SK-N-SH treated with all-trans-retinoic acid at 6 μM for 48 hours (cell line): ENCODE results near the gene USP48.

Source experiments
- ATAC-seq: fragments of 200-7000 bp; cut with Tn5 transposase; 3 replicates; pipeline ENCODE4 v1.9.1; 2020; ENCODE audit warnings: mild to moderate bottlenecking, moderate library complexity
- CREB5 ChIP-seq: fragments of 250-450 bp; sonication (Bioruptor Pico); IDR thresholded peaks from 2 replicates; pipeline ENCODE4 v1.5.1; 2020; ENCODE audit warnings: low read depth, mild to moderate bottlenecking, moderate library complexity
- CSDC2 ChIP-seq: fragments of 250-450 bp; sonication (Bioruptor Pico); IDR thresholded peaks from 2 replicates; pipeline ENCODE4 v1.5.0; 2020; ENCODE audit warnings: mild to moderate bottlenecking, moderate library complexity
- CSRNP3 ChIP-seq: fragments of 250-450 bp; sonication (Bioruptor Pico); IDR thresholded peaks from 2 replicates; pipeline ENCODE4 v1.5.1; 2021; ENCODE audit warnings: mild to moderate bottlenecking, moderate library complexity
- ESRRG ChIP-seq: fragments of 250-450 bp; sonication (Bioruptor Pico); IDR thresholded peaks from 2 replicates; pipeline ENCODE4 v1.6.1; 2021; ENCODE audit warnings: mild to moderate bottlenecking
- GLIS3 ChIP-seq: fragments of 250-450 bp; sonication (Bioruptor Pico); IDR thresholded peaks from 2 replicates; pipeline ENCODE4 v1.5.0; 2020; ENCODE audit warnings: mild to moderate bottlenecking, moderate library complexity
- ISL1 ChIP-seq: fragments of 250-450 bp; sonication (Bioruptor Pico); IDR thresholded peaks from 2 replicates; pipeline ENCODE4 v2.1.2; 2022; ENCODE audit warnings: mild to moderate bottlenecking, moderate library complexity
- OSR1 ChIP-seq: fragments of 250-450 bp; sonication (Bioruptor Pico); IDR thresholded peaks from 2 replicates; pipeline ENCODE4 v1.8.0; 2022; ENCODE audit warnings: moderate library complexity, mild to moderate bottlenecking, inconsistent platforms
- PPARA ChIP-seq: fragments of 250-450 bp; sonication (Bioruptor Pico); IDR thresholded peaks from 2 replicates; pipeline ENCODE4 v1.5.0; 2020; ENCODE audit warnings: mild to moderate bottlenecking, borderline replicate concordance
- RARB ChIP-seq: fragments of 250-450 bp; sonication (Bioruptor Pico); IDR thresholded peaks from 2 replicates; pipeline ENCODE4 v1.8.0; 2021; ENCODE audit warnings: mild to moderate bottlenecking, moderate library complexity
- TOX ChIP-seq: fragments of 250-450 bp; sonication (Bioruptor Pico); IDR thresholded peaks from 2 replicates; pipeline ENCODE4 v1.8.0; 2021; ENCODE audit warnings: mild to moderate bottlenecking, moderate library complexity, borderline replicate concordance
- ZFP3 ChIP-seq: fragments of 250-450 bp; sonication (Bioruptor Pico); IDR thresholded peaks from 2 replicates; pipeline ENCODE4 v1.5.0; 2020; ENCODE audit warnings: mild to moderate bottlenecking, moderate library complexity
- ZFP30 ChIP-seq: fragments of 450-650 bp; formaldehyde crosslinking; IDR thresholded peaks from 2 replicates; pipeline ENCODE4 v1.5.0; 2022; ENCODE audit warnings: mild to moderate bottlenecking, moderate library complexity
- ZNF565 ChIP-seq: fragments of 450-650 bp; formaldehyde crosslinking; conservative IDR thresholded peaks from 2 replicates; pipeline ENCODE4 v1.5.0; 2020; ENCODE audit warnings: low read depth, mild to moderate bottlenecking, moderate library complexity
- ZNF70 ChIP-seq: fragments of 450-650 bp; formaldehyde crosslinking; IDR thresholded peaks from 2 replicates; pipeline ENCODE4 v1.5.0; 2020; ENCODE audit warnings: mild to moderate bottlenecking, moderate library complexity
- ZNF8 ChIP-seq: fragments of 450-650 bp; formaldehyde crosslinking; IDR thresholded peaks from 2 replicates; pipeline ENCODE4 v1.5.0; 2020; ENCODE audit warnings: mild to moderate bottlenecking, moderate library complexity
- TF ChIP-seq, protein P1 (sequence below): fragments of 250-450 bp; sonication (Bioruptor Pico); IDR thresholded peaks from 2 replicates; pipeline ENCODE4 v1.8.0; 2020; ENCODE audit warnings: mild to moderate bottlenecking, moderate library complexity, borderline replicate concordance
- TF ChIP-seq, protein P2 (sequence below): fragments of 250-450 bp; sonication (Bioruptor Pico); IDR thresholded peaks from 2 replicates; pipeline ENCODE4 v1.5.0; 2020; ENCODE audit warnings: mild to moderate bottlenecking, moderate library complexity
- TF ChIP-seq, protein P3 (sequence below): fragments of 250-450 bp; sonication (Bioruptor Pico); IDR thresholded peaks from 2 replicates; pipeline ENCODE4 v1.8.0; 2021; ENCODE audit warnings: low read depth, mild to moderate bottlenecking, moderate library complexity, borderline replicate concordance

Gene USP48

DNA sequence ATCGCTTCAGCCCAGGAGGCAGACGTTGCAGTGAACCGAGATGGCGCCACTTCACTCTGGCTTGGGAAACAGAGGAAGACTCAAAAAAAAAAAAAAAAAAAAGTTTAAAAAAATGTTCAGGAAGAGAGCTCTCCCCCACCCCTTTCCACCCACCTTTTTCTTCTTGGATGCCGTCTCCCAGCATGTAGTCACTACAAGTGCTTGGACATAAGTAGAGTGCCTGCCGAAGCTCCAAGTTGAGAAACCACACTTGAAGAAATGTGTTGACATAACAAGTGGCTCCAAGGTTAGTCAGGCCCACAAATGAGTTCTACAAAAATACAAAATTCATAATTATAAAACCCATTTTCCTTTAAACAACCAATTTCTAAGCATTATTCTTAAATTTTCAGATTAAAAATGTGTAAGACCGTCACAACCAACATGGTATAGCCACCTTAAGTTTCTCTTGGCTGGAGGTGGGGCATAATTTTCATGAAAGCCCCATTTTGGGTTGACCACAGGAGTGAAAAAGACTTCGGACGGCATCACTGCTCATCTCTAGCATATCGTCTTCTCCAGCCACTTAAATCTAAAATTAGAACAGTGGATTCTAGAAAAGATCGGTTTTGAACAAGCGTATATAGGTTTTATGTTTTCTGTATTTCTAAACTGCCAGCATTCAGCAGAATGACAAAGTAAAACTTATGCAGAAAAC lies 26.4 kb downstream of the USP48 start:
- ATAC-seq = no peak
- TF ChIP-seq CSDC2 (CRISPR knock-in tag) (no peak), ZFP3 (CRISPR knock-in tag) (no peak), CSRNP3 (CRISPR knock-in tag) (no peak), TOX (no peak), ZFP30 (CRISPR knock-in tag) (no peak), CREB5 (CRISPR knock-in tag) (no peak), ZNF70 (CRISPR knock-in tag) (no peak), ESRRG (no peak), PPARA (CRISPR knock-in tag) (no peak), ISL1 (CRISPR knock-in tag) (no peak)
- TF ChIP-seq, protein P1, sequence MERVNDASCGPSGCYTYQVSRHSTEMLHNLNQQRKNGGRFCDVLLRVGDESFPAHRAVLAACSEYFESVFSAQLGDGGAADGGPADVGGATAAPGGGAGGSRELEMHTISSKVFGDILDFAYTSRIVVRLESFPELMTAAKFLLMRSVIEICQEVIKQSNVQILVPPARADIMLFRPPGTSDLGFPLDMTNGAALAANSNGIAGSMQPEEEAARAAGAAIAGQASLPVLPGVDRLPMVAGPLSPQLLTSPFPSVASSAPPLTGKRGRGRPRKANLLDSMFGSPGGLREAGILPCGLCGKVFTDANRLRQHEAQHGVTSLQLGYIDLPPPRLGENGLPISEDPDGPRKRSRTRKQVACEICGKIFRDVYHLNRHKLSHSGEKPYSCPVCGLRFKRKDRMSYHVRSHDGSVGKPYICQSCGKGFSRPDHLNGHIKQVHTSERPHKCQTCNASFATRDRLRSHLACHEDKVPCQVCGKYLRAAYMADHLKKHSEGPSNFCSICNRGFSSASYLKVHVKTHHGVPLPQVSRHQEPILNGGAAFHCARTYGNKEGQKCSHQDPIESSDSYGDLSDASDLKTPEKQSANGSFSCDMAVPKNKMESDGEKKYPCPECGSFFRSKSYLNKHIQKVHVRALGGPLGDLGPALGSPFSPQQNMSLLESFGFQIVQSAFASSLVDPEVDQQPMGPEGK (CRISPR knock-in tag) = no peak

DNA sequence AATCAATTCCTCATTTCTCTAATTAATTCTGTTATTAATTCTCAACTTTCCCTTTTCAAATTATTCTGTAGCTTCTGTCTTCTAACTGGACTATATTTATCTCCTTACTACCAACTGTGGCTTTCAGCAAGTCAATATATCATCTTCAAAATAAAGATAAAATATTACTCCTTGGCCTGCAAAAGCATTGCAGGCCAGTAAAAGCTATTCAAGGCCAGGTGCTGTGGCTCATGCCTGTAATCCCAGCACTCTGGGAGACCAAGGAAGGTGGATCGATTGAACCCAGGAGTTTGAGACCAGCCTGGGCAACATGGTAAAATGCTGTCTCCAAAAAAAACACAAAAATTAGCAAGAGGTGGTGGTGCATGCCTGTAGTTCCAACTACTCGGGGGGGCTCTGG lies 27.9 kb downstream of the USP48 start:
- no peak for TF ChIP-seq CREB5 (CRISPR knock-in tag)
- no peak for ATAC-seq

DNA sequence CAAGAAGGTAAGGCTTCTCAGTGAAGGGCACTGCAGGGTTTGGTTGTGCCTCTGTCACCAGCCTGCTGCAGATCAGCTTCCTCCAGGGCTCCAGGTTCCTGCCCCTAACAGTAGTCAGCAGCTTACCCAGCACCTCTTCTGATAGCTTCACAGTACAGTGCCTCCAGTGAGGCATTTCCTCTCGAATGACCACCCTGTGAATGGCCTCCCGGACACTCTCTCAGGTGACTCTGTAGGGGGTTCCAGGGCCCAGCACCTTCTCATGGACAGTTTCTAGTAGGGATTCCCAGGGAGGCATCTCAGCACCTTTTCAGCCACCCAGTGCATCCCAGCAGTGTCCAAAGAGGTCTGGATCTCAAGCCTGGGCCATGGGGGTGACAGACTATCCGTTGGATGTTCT lies 28.4 kb downstream of the USP48 start:
- TF ChIP-seq, protein P2, sequence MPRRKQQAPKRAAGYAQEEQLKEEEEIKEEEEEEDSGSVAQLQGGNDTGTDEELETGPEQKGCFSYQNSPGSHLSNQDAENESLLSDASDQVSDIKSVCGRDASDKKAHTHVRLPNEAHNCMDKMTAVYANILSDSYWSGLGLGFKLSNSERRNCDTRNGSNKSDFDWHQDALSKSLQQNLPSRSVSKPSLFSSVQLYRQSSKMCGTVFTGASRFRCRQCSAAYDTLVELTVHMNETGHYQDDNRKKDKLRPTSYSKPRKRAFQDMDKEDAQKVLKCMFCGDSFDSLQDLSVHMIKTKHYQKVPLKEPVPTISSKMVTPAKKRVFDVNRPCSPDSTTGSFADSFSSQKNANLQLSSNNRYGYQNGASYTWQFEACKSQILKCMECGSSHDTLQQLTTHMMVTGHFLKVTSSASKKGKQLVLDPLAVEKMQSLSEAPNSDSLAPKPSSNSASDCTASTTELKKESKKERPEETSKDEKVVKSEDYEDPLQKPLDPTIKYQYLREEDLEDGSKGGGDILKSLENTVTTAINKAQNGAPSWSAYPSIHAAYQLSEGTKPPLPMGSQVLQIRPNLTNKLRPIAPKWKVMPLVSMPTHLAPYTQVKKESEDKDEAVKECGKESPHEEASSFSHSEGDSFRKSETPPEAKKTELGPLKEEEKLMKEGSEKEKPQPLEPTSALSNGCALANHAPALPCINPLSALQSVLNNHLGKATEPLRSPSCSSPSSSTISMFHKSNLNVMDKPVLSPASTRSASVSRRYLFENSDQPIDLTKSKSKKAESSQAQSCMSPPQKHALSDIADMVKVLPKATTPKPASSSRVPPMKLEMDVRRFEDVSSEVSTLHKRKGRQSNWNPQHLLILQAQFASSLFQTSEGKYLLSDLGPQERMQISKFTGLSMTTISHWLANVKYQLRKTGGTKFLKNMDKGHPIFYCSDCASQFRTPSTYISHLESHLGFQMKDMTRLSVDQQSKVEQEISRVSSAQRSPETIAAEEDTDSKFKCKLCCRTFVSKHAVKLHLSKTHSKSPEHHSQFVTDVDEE (CRISPR knock-in tag) = no peak
- TF ChIP-seq RARB (CRISPR knock-in tag) (no peak), ZNF8 (CRISPR knock-in tag) (no peak), ZFP30 (CRISPR knock-in tag) (no peak), ISL1 (CRISPR knock-in tag) (no peak), CSRNP3 (CRISPR knock-in tag) (no peak), OSR1 (CRISPR knock-in tag) (no peak), PPARA (CRISPR knock-in tag) (no peak)
- ATAC-seq = no peak

GRCh38 chr1:21752186-21752585 lies 30.8 kb downstream of the USP48 start:
- no peak for ATAC-seq
- no peak for TF ChIP-seq ZNF565 (CRISPR knock-in tag)
- TF ChIP-seq, protein P3, sequence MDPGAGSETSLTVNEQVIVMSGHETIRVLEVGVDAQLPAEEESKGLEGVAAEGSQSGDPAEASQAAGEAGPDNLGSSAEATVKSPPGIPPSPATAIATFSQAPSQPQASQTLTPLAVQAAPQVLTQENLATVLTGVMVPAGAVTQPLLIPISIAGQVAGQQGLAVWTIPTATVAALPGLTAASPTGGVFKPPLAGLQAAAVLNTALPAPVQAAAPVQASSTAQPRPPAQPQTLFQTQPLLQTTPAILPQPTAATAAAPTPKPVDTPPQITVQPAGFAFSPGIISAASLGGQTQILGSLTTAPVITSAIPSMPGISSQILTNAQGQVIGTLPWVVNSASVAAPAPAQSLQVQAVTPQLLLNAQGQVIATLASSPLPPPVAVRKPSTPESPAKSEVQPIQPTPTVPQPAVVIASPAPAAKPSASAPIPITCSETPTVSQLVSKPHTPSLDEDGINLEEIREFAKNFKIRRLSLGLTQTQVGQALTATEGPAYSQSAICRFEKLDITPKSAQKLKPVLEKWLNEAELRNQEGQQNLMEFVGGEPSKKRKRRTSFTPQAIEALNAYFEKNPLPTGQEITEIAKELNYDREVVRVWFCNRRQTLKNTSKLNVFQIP (CRISPR knock-in tag) = no peak
- no peak for TF ChIP-seq CREB5 (CRISPR knock-in tag)
- TF ChIP-seq, protein P2 (CRISPR knock-in tag) = no peak
- no peak for TF ChIP-seq PPARA (CRISPR knock-in tag)
- TF ChIP-seq GLIS3 (CRISPR knock-in tag) = no peak
- no peak for TF ChIP-seq OSR1 (CRISPR knock-in tag)
- no peak for TF ChIP-seq RARB (CRISPR knock-in tag)
- TF ChIP-seq ZNF70 (CRISPR knock-in tag) = no peak
